NB4 (cell line): ENCODE data around the gene PDGFC.

ENCODE experiments used
- DNase-seq: peaks from one replicate; pipeline ENCODE4 v3.0.0; 2010; ENCODE audit warnings: low read depth
- H3K4me3 ChIP-seq: one replicate; pipeline ENCODE4 v1.5.1; 2011; ENCODE audit warnings: mild to moderate bottlenecking, low read depth, low read length, moderate library complexity
- CTCF ChIP-seq: IDR thresholded peaks from one replicate; pipeline ENCODE4 v1.5.1; 2012; ENCODE audit warnings: low read depth, low read length
- MAX ChIP-seq: IDR thresholded peaks from 2 replicates; pipeline ENCODE4 v1.6.1; 2011; ENCODE audit warnings: low read depth, low read length
- MYC ChIP-seq: IDR thresholded peaks from 2 replicates; pipeline ENCODE4 v1.6.1; 2011; ENCODE audit warnings: low read depth, low read length
- POLR2A ChIP-seq: IDR thresholded peaks from 2 replicates; pipeline ENCODE4 v1.6.1; 2011; ENCODE audit warnings: mild to moderate bottlenecking; ENCODE audit not compliant: insufficient read length; ENCODE audit errors: extremely low read depth

The PDGFC gene

GRCh38 chr4:156832886-156833285 lies 138.7 kb downstream of the PDGFC start:
- TF ChIP-seq MAX (no peak), CTCF (no peak), POLR2A (no peak), MYC (no peak)
- no peak overlapping the region for H3K4me3 ChIP-seq
- DNase-seq = no peak

- TF ChIP-seq CTCF = no peak
- no peak for TF ChIP-seq POLR2A
- no peak for TF ChIP-seq MAX
- no peak for TF ChIP-seq MYC
- H3K4me3 ChIP-seq = no peak overlapping the region
- DNase-seq = no peak
Observed at GRCh38 chr4:156830351-156830750, 141.2 kb downstream of the PDGFC start.

GRCh38 chr4:156829201-156829873 lies 142.3 kb downstream of the PDGFC start:
- TF ChIP-seq POLR2A (no peak), MYC (no peak), MAX (no peak), CTCF (no peak)
- no peak overlapping the region for H3K4me3 ChIP-seq
- DNase-seq = no peak

GRCh38 chr4:156827519-156827918 lies 144.1 kb downstream of the PDGFC start:
- no peak for DNase-seq
- H3K4me3 ChIP-seq = no peak overlapping the region
- TF ChIP-seq POLR2A (no peak), MAX (no peak), MYC (no peak), CTCF (no peak)

GRCh38 chr4:156825074-156825473 lies 146.5 kb downstream of the PDGFC start:
- DNase-seq = no peak
- TF ChIP-seq CTCF = no peak
- no peak for TF ChIP-seq POLR2A
- TF ChIP-seq MAX = no peak
- TF ChIP-seq MYC = no peak

More at GRCh38 chr4:156825074-156825473, 146.5 kb downstream of the PDGFC start:
- no peak overlapping the region for H3K4me3 ChIP-seq
